ENCODE results near the gene RIT1. TPM values are rescaled to one million over a fixed set of nuclear protein-coding genes. Genes with fewer than 3 reads are reported as not detected.

Gene RIT1
- total and polyA plus RNA-seq, 2 of the 8 experiments (the other 6 are each of a cell fraction or from before 2014, with no cell fraction given) = 25.3 to 26.8 TPM

GRCh38 chr1:155909894-155910293, 1.3 kb downstream of the RIT1 start:
- Histone ChIP-seq H2BK5ac (ENCODE audit: low read depth, low read length) (no peak overlapping the region), H3K79me1 (ENCODE audit: low read depth, low read length) (no peaks in the 10 kb centered on the region; the same call in 1 of the 2 replicates), H3K79me2 (ENCODE audit: control insufficient read depth in 1 of 2, insufficient read depth in 2 of 2, low read length in 2 of 2) (peaks cover 0 to 11% of the 10 kb centered on the region in 2 experiments; a peak in 1 of 4 replicates), H3K36me3 (ENCODE audit: control insufficient read depth in 2 of 4, insufficient read depth in 4 of 4, low read length in 3 of 4) (peaks cover 12 to 66% (median 26%) of the 10 kb centered on the region in 4 experiments), H3K23me2 (ENCODE audit: low read depth, low read length) (peaks cover 3% of the 10 kb centered on the region; the same call in 1 of the 2 replicates), H3K18ac (ENCODE audit: extremely low read depth, low read length) (no peak overlapping the region), H3K4me1 (replicated peaks in 1 of 4; ENCODE audit: control insufficient read depth in 3 of 4, insufficient read depth in 4 of 4, low read length in 3 of 4) (peaks cover 0 to 3% (median 1%) of the 10 kb centered on the region in 4 experiments; a peak in 2 of 7 replicates), H3K9me3 (ENCODE audit: insufficient read depth in 2 of 2, low read depth in 1 of 2, low read length in 1 of 2) (no peaks in the 10 kb centered on the region), H4K8ac (ENCODE audit: extremely low read depth, insufficient read depth, low read length) (no peak overlapping the region), H2BK120ac (replicated peaks; ENCODE audit: low read depth, low read length) (no peak overlapping the region), H3K9ac (replicated peaks in 1 of 4; ENCODE audit: extremely low read depth in 1 of 4, low read depth in 3 of 4, low read length in 3 of 4) (no peak overlapping the region), H3K27me3 (replicated peaks in 1 of 4; ENCODE audit: control insufficient read depth in 3 of 4, extremely low read depth in 1 of 4, insufficient read depth in 3 of 4, low read length in 3 of 4) (no peaks in the 10 kb centered on the region), H2AFZ (ENCODE audit: low read length) (no peak overlapping the region), H3K4me2 (ENCODE audit: insufficient read depth in 1 of 2, low read depth in 2 of 2, low read length in 2 of 2) (peak overlapping the region in 1 of 2 experiments; percentile 70; a peak in 1 of 4 replicates), H3K56ac (replicated peaks; ENCODE audit: insufficient read length, low read depth, low read length) (no peak overlapping the region), H4K91ac (replicated peaks; ENCODE audit: insufficient read length, low read length) (no peak overlapping the region), H3K23ac (ENCODE audit: insufficient read length) (no peak overlapping the region), H2BK12ac (ENCODE audit: low read depth, low read length) (no peak overlapping the region), H3K4me3 (ENCODE audit: extremely low read depth in 1 of 4, insufficient read depth in 2 of 4, low read depth in 3 of 4, low read length in 4 of 4) (peak overlapping the region in 1 of 4 experiments; percentile 87; a peak in 1 of 8 replicates), H3K14ac (ENCODE audit: insufficient read length) (no peak overlapping the region), H2BK15ac (ENCODE audit: low read length) (no peak overlapping the region), H4K5ac (ENCODE audit: insufficient read length, low read depth, low read length) (no peak overlapping the region), H2AK5ac (ENCODE audit: low read depth, low read length) (no peak overlapping the region), H3K27ac (ENCODE audit: low read depth, low read length) (no peak overlapping the region), H4K20me1 (replicated peaks in 1 of 2; ENCODE audit: control insufficient read depth in 1 of 2, insufficient read depth in 2 of 2, low read length in 2 of 2) (peaks cover 0 to 2% of the 10 kb centered on the region in 2 experiments), H3K4ac (replicated peaks; ENCODE audit: insufficient read length, low read depth, low read length) (no peak overlapping the region), H2BK20ac (ENCODE audit: low read length) (no peak overlapping the region)
- 95% methylated on average over 3 of the region's 4 CpGs; no CpG with 5 or more reads in 1 of the 2 experiments for WGBS, 2 experiments (ENCODE audit: extremely low coverage in 1 of 2, insufficient coverage in 1 of 2, insufficient read length in 1 of 2, insufficient replicate concordance in 2 of 2, low coverage in 1 of 2, low lambda C conversion rate in 2 of 2, missing lambda C conversion rate in 1 of 2)
- FAIRE-seq (no peak), DNase-seq (ENCODE audit: low read depth in 1 of 2, low spot score in 2 of 2) (no peak)
- ChIA-PET CTCF (ENCODE audit: partially characterized antibody) (no interaction called here), POLR2A (ENCODE audit: partially characterized antibody) (interaction anchor here (0.7 to 1.9 kb wide), 8 partner anchors 11 to 136 kb away, joined by 3 to 5 read pairs (median 3); partner anchors contain the start of genes KHDC4 and SYT11)
- TF ChIP-seq USF2 (IDR thresholded peaks at IDR 0.05; ENCODE audit: low read length) = no peak
- no peak for TF ChIP-seq CEBPB (IDR thresholded peaks at IDR 0.05; ENCODE audit: low read depth, low read length)
- no peak for TF ChIP-seq SIRT6 (IDR thresholded peaks at IDR 0.05; ENCODE audit: low read length)
- no peak for TF ChIP-seq ATF3 (IDR thresholded peaks at IDR 0.05; ENCODE audit: insufficient read depth, low read depth, low read length)
- TF ChIP-seq POLR2AphosphoS5 (IDR thresholded peaks at IDR 0.05; ENCODE audit: low read depth, low read length) = no peak
- no peak for TF ChIP-seq TCF12 (IDR thresholded peaks at IDR 0.05; ENCODE audit: low read depth, low read length)
- TF ChIP-seq BRCA1 (IDR thresholded peaks at IDR 0.05; ENCODE audit: low read depth, low read length) = no peak
